HepG2 (cell line): Measurements from ENCODE around the gene HYAL1. TPM values are rescaled to one million over a fixed set of nuclear protein-coding genes. Genes with fewer than 3 reads are reported as not detected.

Source experiments
- ATAC-seq: fragments of 200-7000 bp; cut with Tn5 transposase; 3 replicates; pipeline ENCODE4 v1.9.1; 2020; ENCODE audit warnings: mild to moderate bottlenecking, moderate library complexity
- BruUV-seq: library from RNA; stranded (reverse); fragments of 400-500 nt; replicated peaks from 2 replicates; lab custom pipeline; 2021; lab: Mats Ljungman, UMichigan
- CTCF ChIA-PET: fragments of 300-600 bp; formaldehyde crosslinking; extraction: SDS; loops from one replicate; lab custom pipeline; 2021; ENCODE audit warnings: low total read pairs, inconsistent platforms, low intra/inter-chr PET ratio; lab: Yijun Ruan, JAX
- POLR2A ChIA-PET: fragments of 350-600 bp; sonication (Branson Sonifier 250); formaldehyde crosslinking; loops from one replicate; lab custom pipeline; 2020; ENCODE audit warnings: antibody characterized with exemption, inconsistent platforms; lab: Yijun Ruan, JAX
- DNase-seq: peaks from one replicate; pipeline ENCODE4 v3.0.0-alpha.2; 2015; ENCODE audit warnings: low spot score
- FAIRE-seq: peaks from 3 replicates; lab custom pipeline; 2011; peaks lifted over from hg19 to GRCh38; lab: Jason Lieb, UNC
- H2AFZ ChIP-seq: one replicate; pipeline ENCODE4 v1.6.1; 2011; ENCODE audit warnings: low read length, inconsistent platforms
- H3K27ac ChIP-seq: fragments of 300-600 bp; 3 replicates; pipeline ENCODE4 v1.8.0; 2011; ENCODE audit warnings: mixed run types, mild to moderate bottlenecking, mixed read lengths, low read length, inconsistent platforms; ENCODE audit not compliant: insufficient read depth; ENCODE audit errors: extremely low read length
- H3K27me3 ChIP-seq, 2 experiments: fragments of 200-600 bp in 1 of 2; 2 replicates in 1 of 2; 3 replicates in 1 of 2; pipeline versions ENCODE4 v1.6.0 to v1.8.0; 2011; ENCODE audit warnings: low read length in 2 of 2, mild to moderate bottlenecking in 2 of 2, moderate library complexity in 2 of 2, inconsistent platforms in 1 of 2; ENCODE audit not compliant: insufficient read depth in 2 of 2, control insufficient read depth in 1 of 2
- H3K36me3 ChIP-seq, 2 experiments: fragments of 200-600 bp in 1 of 2; replicated peaks in 1 of 2; 2 replicates in 1 of 2; 3 replicates in 1 of 2; pipeline versions ENCODE4 v1.5.1 to v1.8.0; 2011; ENCODE audit warnings: low read length in 2 of 2, inconsistent platforms in 1 of 2; ENCODE audit not compliant: insufficient read depth in 2 of 2, control insufficient read depth in 1 of 2
- H3K4me1 ChIP-seq: 2 replicates; pipeline ENCODE4 v1.5.1; 2012; ENCODE audit warnings: low read length, inconsistent platforms; ENCODE audit not compliant: insufficient read depth
- H3K4me2 ChIP-seq: 2 replicates; pipeline ENCODE4 v1.6.0; 2011; ENCODE audit warnings: low read depth, low read length, inconsistent platforms
- H3K4me3 ChIP-seq, 3 experiments: fragments of 200-600 bp in 1 of 3; sonication (generic), shearing (Covaris generic) in 1 of 3; replicated peaks in 1 of 3; 2 replicates each; pipeline ENCODE4 v1.5.1; 2011 to 2016; ENCODE audit warnings: low read length in 3 of 3, inconsistent platforms in 2 of 3, low read depth in 2 of 3, mild to moderate bottlenecking in 2 of 3, control low read depth in 1 of 3, mixed read lengths in 1 of 3; ENCODE audit not compliant: insufficient read depth in 1 of 3
- H3K79me2 ChIP-seq: one replicate; pipeline ENCODE4 v1.6.1; 2011; ENCODE audit warnings: low read length, inconsistent platforms; ENCODE audit not compliant: insufficient read depth
- H3K9ac ChIP-seq: 2 replicates; pipeline ENCODE4 v1.6.0; 2011; ENCODE audit warnings: mild to moderate bottlenecking, low read depth, low read length, inconsistent platforms; ENCODE audit not compliant: insufficient read depth
- H3K9me3 ChIP-seq: 2 replicates; pipeline ENCODE4 v1.5.1; 2012; ENCODE audit warnings: mild to moderate bottlenecking, low read length
- H4K20me1 ChIP-seq: 2 replicates; pipeline ENCODE4 v1.6.0; 2011; ENCODE audit warnings: inconsistent platforms, mild to moderate bottlenecking, low read length, moderate library complexity; ENCODE audit not compliant: insufficient read depth
- CAMTA2 ChIP-seq: sonication (generic); formaldehyde crosslinking; IDR thresholded peaks from 2 replicates; pipeline ENCODE4 v1.4.0; 2020; ENCODE audit warnings: mild to moderate bottlenecking, missing genetic modification reagents, borderline replicate concordance
- CHD4 ChIP-seq: fragments of 200-600 bp; sonication (generic); IDR thresholded peaks from 2 replicates; pipeline ENCODE4 v1.7.0; 2017; ENCODE audit warnings: mild to moderate bottlenecking, low read length, borderline replicate concordance
- EZH2 ChIP-seq: conservative IDR thresholded peaks from 2 replicates; pipeline ENCODE4 v1.6.1; 2012; ENCODE audit warnings: mild to moderate bottlenecking, low read depth, low read length, moderate library complexity
- FOXC1 ChIP-seq: sonication (generic); formaldehyde crosslinking; IDR thresholded peaks from 2 replicates; pipeline ENCODE4 v1.8.0; 2022; ENCODE audit warnings: mild to moderate bottlenecking, missing genetic modification reagents, borderline replicate concordance
- JARID2 ChIP-seq: sonication (generic); formaldehyde crosslinking; IDR thresholded peaks from 2 replicates; pipeline ENCODE4 v1.8.1; 2023; ENCODE audit warnings: missing genetic modification reagents, inconsistent platforms; ENCODE audit not compliant: insufficient replicate concordance
- MIER3 ChIP-seq: IDR thresholded peaks from 2 replicates; pipeline ENCODE4 v1.6.1; 2016; ENCODE audit warnings: missing compliant biosample characterization, borderline replicate concordance
- NFE2L2 ChIP-seq: fragments of 150-350 bp; IDR thresholded peaks from 2 replicates; pipeline ENCODE4 v1.6.1; 2014; ENCODE audit warnings: low read length
- SMYD3 ChIP-seq: sonication (generic); formaldehyde crosslinking; IDR thresholded peaks from 2 replicates; pipeline ENCODE4 v1.8.1; 2023; ENCODE audit warnings: mild to moderate bottlenecking, missing genetic modification reagents
- ZBTB3 ChIP-seq: sonication (generic); formaldehyde crosslinking; IDR thresholded peaks from 2 replicates; pipeline ENCODE4 v1.4.0; 2020; ENCODE audit warnings: low read depth, mild to moderate bottlenecking, moderate library complexity, missing genetic modification reagents, borderline replicate concordance
- ZMYM2 ChIP-seq: sonication (generic); formaldehyde crosslinking; IDR thresholded peaks from 2 replicates; pipeline ENCODE4 v1.8.0; 2022; ENCODE audit warnings: mild to moderate bottlenecking, missing genetic modification reagents
- ZNF235 ChIP-seq: sonication (generic); formaldehyde crosslinking; IDR thresholded peaks from 2 replicates; pipeline ENCODE4 v1.8.1; 2023; ENCODE audit warnings: mild to moderate bottlenecking, missing genetic modification reagents, borderline replicate concordance
- ZNF407 ChIP-seq: sonication (generic); formaldehyde crosslinking; IDR thresholded peaks from one replicate; pipeline ENCODE4 v1.5.1; 2020; ENCODE audit warnings: mild to moderate bottlenecking, missing genetic modification reagents; ENCODE audit errors: not compliant biosample characterization
- ZNF598 ChIP-seq: sonication (generic); formaldehyde crosslinking; IDR thresholded peaks from 2 replicates; pipeline ENCODE4 v1.5.1; 2020; ENCODE audit warnings: mild to moderate bottlenecking, missing genetic modification reagents, borderline replicate concordance
- ZNF75D ChIP-seq: sonication (generic); formaldehyde crosslinking; IDR thresholded peaks from 2 replicates; pipeline ENCODE4 v1.8.1; 2023; ENCODE audit warnings: missing genetic modification reagents, mild to moderate bottlenecking, borderline replicate concordance
- ZNF776 ChIP-seq: sonication (generic); formaldehyde crosslinking; IDR thresholded peaks from 2 replicates; pipeline ENCODE4 v1.4.0; 2020; ENCODE audit warnings: mild to moderate bottlenecking, missing genetic modification reagents
- ZSCAN9 ChIP-seq: IDR thresholded peaks from 2 replicates; pipeline ENCODE4 v1.6.1; 2016; ENCODE audit warnings: borderline replicate concordance
- WGBS: methylation state at CpG from one replicate; pipeline ENCODE4 v1.1.6; 2017; ENCODE audit warnings: low lambda C conversion rate; 5-methylcytosine and 5-hydroxymethylcytosine counted together
- in situ Hi-C: cut with HindIII; loops from 2 replicates; pipeline ENCODE4 v1.10.0; 2017; ENCODE audit warnings: low pct_unique_long_range_greater_than_20kb; ENCODE audit not compliant: extremely low pct_ligation_motif_present
- intact Hi-C: fragments of 100-400 bp; cut with micrococcal nuclease; formaldehyde crosslinking; loops from one replicate; pipeline ENCODE4 v1.10.0; 2022; ENCODE audit not compliant: unreplicated experiment
- polyA plus RNA-seq, 8 experiments: library from polyadenylated mRNA; depleted of rRNA in 3 of 8; stranded (reverse) in 7 of 8; unstranded in 1 of 8; fragments of >200 nt; fragmentation: Illumina TruSeq in 4 of 8; extraction: Trizol in 4 of 8; gene quantifications; 2 replicates each; pipeline versions ENCODE4 v1.2.1 to v1.2.3, GENCODE V29; 2011 to 2016; ENCODE audit warnings: low read depth in 4 of 8, missing spikeins in 1 of 8, mixed read lengths in 1 of 8; ENCODE audit not compliant: insufficient read depth in 1 of 8
- total RNA-seq, 5 experiments: library from RNA; depleted of rRNA; stranded (reverse); fragments of >200 nt; fragmentation: Illumina TruSeq; extraction: Trizol; gene quantifications; 2 replicates each; pipeline ENCODE4 v1.2.3, GENCODE V29; 2016; ENCODE audit warnings: low read depth in 1 of 5

The HYAL1 gene
- total and polyA plus RNA-seq, 2 of the 13 experiments (the other 11 are each of a cell fraction or from before 2014, with no cell fraction given), result 76.5 to 193 TPM

GRCh38 chr3:50269977-50270413 is 33.4 kb downstream of the HYAL1 start (continued):
- TF ChIP-seq ZNF407, result no peak
- no peak for TF ChIP-seq EZH2
- TF ChIP-seq MIER3 (CRISPR knock-in tag), result no peak

- CTCF ChIA-PET, result interaction anchor here (1.2 kb wide), 1 partner anchor 9 kb away, joined by 3 read pairs; no protein-coding TSS in a partner anchor
- FAIRE-seq, result no peak
- TF ChIP-seq NFE2L2 (no peak), ZMYM2 (CRISPR knock-in tag) (no peak), ZNF776 (CRISPR knock-in tag) (0 out of 2 replicates have a peak, but pooled peaks have one; percentile 17), ZNF235 (CRISPR knock-in tag) (no peak), ZNF75D (CRISPR knock-in tag) (no peak), CHD4 (no peak), ZSCAN9 (CRISPR knock-in tag) (no peak), ZNF598 (CRISPR knock-in tag) (no peak), CAMTA2 (CRISPR knock-in tag) (no peak), SMYD3 (CRISPR knock-in tag) (no peak), JARID2 (CRISPR knock-in tag) (no peak), ZBTB3 (no peak), FOXC1 (peak; percentile 32; the same call in 1 of the 2 replicates)
Measured at GRCh38 chr3:50269460-50269859, 33.9 kb downstream of the HYAL1 start.

More at GRCh38 chr3:50269460-50269859, 33.9 kb downstream of the HYAL1 start:
- Histone ChIP-seq H3K4me2 (peak overlapping the region; percentile 98), H4K20me1 (no peaks in the 10 kb centered on the region; the same call in 1 of the 2 replicates), H2AFZ (no peak overlapping the region), H3K9me3 (no peaks in the 10 kb centered on the region), H3K9ac (peak overlapping the region; percentile 94), H3K4me1 (peaks cover 88% of the 10 kb centered on the region), H3K27ac (peak overlapping the region; percentile 88), H3K27me3 (no peaks in the 10 kb centered on the region; a peak in 1 of 5 replicates), H3K79me2 (peaks cover 33% of the 10 kb centered on the region), H3K4me3 (peak overlapping the region; percentile 71 to 88 (median 83)), H3K36me3 (peaks cover 0 to 8% of the 10 kb centered on the region in 2 experiments; a peak in 3 of 5 replicates)
- no peak for DNase-seq
- no peak for ATAC-seq
- BruUV-seq, result no TSS peak
- in situ Hi-C loops (no loop called here), intact Hi-C loops (no loop called here)
- POLR2A ChIA-PET, result interaction anchor here (1.0 to 5.5 kb wide), 13 partner anchors 8 to 74 kb away, joined by 3 to 155 read pairs (median 8); partner anchors contain the start of genes GNAI2, HYAL2, HYAL3 and LSMEM2
- WGBS, result 0% methylated on average over 4 of the region's 4 CpGs
